HL-60 (cell line): ENCODE measurements around the gene LHX4.

Source experiments
- DNase-seq, 2 experiments: peaks; one replicate each; pipeline ENCODE4 v3.0.0-alpha.2; 2010 to 2020; ENCODE audit warnings: low read depth in 1 of 2, low spot score in 1 of 2
- H3K27ac ChIP-seq: fragments of 250-450 bp; sonication (Bioruptor Pico); replicated peaks from 2 replicates; pipeline ENCODE4 v1.5.1; 2020; ENCODE audit warnings: mild to moderate bottlenecking, moderate library complexity
- H3K27me3 ChIP-seq: fragments of 250-450 bp; sonication (Bioruptor Pico); 2 replicates; pipeline ENCODE4 v1.5.1; 2021; ENCODE audit warnings: mild to moderate bottlenecking, moderate library complexity; ENCODE audit not compliant: insufficient read depth, poor library complexity, severe bottlenecking
- H3K4me3 ChIP-seq: replicated peaks from 2 replicates; pipeline ENCODE4 v1.5.1; 2011; ENCODE audit warnings: mild to moderate bottlenecking, control low read depth, low read length; ENCODE audit not compliant: insufficient read depth
- GABPA ChIP-seq: IDR thresholded peaks from 2 replicates; pipeline ENCODE4 v1.6.1; 2012; ENCODE audit warnings: low read depth
- POLR2AphosphoS5 ChIP-seq: IDR thresholded peaks from 2 replicates; pipeline ENCODE4 v1.6.1; 2012; ENCODE audit warnings: low read depth
- SPI1 ChIP-seq: IDR thresholded peaks from 2 replicates; pipeline ENCODE4 v1.6.1; 2012; ENCODE audit warnings: low read depth, mild to moderate bottlenecking, borderline replicate concordance
- TF ChIP-seq, protein P1 (sequence below): IDR thresholded peaks from 2 replicates; pipeline ENCODE4 v1.6.1; 2012; ENCODE audit warnings: low read depth; ENCODE audit not compliant: insufficient replicate concordance
- TF ChIP-seq, protein P2 (sequence below): IDR thresholded peaks from one replicate; pipeline ENCODE4 v1.5.1; 2011; ENCODE audit warnings: low read length, control low read depth, inconsistent platforms; ENCODE audit not compliant: insufficient read depth

Gene LHX4

DNA sequence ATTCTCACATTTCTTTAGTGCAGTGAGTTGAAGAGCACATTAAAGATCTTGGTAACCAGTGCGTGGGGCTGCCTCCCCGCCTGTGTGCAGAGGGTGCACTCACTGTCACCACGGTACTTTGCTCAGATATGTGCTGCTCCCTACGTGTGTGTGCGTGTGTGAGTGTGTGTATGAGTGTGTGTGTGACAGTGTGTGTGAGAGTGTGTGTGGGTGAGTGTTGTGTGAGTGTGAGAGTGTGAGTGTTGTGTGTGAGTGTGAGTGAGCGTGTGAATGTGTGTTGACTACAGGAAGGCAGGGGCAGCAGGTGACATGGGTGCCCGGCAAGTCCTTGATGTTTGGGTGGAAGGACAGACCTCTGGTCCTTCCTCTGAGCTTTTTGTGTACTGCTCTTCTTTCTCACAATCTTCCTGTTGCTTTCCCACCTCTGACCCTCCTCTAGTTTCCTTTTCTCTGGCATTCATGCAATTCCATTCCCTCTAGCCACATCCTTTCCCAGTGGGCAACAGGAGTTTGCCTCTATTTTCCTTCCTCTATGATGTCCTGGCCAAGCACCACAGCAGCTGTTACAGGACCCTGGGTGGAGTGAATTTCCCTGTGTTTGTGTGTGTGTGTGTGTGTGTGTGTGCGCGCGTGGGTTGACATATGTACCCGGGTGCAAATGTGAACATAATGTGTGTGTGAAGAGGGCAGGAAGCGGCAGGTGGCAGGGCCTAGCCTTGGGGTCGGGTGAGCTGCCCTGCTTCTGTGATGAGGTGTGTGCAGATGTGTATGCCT is 19.8 kb downstream of the LHX4 start:
- no peak overlapping the region for H3K27ac ChIP-seq

DNA sequence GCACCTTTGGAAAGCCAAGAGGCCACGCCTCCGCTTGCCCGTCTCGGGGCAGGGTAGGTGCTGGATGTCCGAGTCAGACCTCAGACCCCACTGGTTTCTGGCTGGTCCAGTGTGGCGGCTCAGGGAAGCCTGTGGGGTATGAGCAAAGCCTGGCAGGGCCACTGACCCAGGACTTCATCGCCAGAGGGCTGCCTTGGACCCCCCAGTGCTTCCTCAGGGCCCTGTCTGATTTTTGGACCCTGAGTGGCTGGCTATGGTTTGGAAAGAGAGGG is 20.4 kb downstream of the LHX4 start:
- TF ChIP-seq POLR2AphosphoS5 (no peak), SPI1 (no peak), GABPA (no peak)
- TF ChIP-seq, protein P1, sequence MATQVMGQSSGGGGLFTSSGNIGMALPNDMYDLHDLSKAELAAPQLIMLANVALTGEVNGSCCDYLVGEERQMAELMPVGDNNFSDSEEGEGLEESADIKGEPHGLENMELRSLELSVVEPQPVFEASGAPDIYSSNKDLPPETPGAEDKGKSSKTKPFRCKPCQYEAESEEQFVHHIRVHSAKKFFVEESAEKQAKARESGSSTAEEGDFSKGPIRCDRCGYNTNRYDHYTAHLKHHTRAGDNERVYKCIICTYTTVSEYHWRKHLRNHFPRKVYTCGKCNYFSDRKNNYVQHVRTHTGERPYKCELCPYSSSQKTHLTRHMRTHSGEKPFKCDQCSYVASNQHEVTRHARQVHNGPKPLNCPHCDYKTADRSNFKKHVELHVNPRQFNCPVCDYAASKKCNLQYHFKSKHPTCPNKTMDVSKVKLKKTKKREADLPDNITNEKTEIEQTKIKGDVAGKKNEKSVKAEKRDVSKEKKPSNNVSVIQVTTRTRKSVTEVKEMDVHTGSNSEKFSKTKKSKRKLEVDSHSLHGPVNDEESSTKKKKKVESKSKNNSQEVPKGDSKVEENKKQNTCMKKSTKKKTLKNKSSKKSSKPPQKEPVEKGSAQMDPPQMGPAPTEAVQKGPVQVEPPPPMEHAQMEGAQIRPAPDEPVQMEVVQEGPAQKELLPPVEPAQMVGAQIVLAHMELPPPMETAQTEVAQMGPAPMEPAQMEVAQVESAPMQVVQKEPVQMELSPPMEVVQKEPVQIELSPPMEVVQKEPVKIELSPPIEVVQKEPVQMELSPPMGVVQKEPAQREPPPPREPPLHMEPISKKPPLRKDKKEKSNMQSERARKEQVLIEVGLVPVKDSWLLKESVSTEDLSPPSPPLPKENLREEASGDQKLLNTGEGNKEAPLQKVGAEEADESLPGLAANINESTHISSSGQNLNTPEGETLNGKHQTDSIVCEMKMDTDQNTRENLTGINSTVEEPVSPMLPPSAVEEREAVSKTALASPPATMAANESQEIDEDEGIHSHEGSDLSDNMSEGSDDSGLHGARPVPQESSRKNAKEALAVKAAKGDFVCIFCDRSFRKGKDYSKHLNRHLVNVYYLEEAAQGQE: no peak
- TF ChIP-seq, protein P2, sequence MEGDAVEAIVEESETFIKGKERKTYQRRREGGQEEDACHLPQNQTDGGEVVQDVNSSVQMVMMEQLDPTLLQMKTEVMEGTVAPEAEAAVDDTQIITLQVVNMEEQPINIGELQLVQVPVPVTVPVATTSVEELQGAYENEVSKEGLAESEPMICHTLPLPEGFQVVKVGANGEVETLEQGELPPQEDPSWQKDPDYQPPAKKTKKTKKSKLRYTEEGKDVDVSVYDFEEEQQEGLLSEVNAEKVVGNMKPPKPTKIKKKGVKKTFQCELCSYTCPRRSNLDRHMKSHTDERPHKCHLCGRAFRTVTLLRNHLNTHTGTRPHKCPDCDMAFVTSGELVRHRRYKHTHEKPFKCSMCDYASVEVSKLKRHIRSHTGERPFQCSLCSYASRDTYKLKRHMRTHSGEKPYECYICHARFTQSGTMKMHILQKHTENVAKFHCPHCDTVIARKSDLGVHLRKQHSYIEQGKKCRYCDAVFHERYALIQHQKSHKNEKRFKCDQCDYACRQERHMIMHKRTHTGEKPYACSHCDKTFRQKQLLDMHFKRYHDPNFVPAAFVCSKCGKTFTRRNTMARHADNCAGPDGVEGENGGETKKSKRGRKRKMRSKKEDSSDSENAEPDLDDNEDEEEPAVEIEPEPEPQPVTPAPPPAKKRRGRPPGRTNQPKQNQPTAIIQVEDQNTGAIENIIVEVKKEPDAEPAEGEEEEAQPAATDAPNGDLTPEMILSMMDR: no peak
- Histone ChIP-seq H3K4me3 (no peak overlapping the region), H3K27me3 (no peaks in the 10 kb centered on the region), H3K27ac (no peak overlapping the region)
- DNase-seq: no peak

More for the DNA sequence above, 19.8 kb downstream of the LHX4 start:
- DNase-seq: no peak
- H3K4me3 ChIP-seq: no peak overlapping the region
- no peak for TF ChIP-seq POLR2AphosphoS5
- no peak for TF ChIP-seq SPI1
- TF ChIP-seq, protein P2: no peak
- TF ChIP-seq, protein P1: no peak
- no peak for TF ChIP-seq GABPA
- H3K27me3 ChIP-seq: no peaks in the 10 kb centered on the region

DNA sequence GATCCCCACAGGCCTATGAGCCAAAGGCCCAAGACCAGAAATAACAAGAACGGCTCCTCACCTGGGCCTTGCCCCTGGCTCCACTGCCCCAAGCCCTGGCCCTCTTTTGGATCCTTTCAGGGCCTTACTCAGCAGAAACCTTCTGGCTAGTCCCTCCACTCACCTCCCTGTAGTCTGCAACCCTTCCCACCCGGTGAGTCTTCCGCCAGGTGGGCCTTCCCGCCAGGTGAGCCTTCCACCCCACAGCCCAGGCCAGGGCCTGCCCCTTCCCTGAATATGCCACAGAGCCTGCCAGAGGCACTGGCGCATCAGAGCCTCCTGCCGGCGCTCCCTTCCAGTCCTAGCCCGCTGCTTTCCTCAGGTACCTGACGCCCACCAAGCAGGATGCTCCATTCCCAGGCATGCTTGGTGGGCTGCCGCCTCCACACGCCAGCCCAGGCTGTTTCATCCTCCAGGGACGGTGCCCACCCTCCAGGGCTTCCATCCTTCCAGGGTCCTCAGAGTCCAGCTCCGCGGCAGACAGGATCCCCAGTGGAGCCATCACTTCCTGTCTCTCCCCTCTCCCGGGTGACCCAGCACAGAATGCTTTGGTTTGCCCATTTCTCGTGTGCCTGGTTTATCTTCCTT is 20.9 kb downstream of the LHX4 start:
- no peak overlapping the region for H3K4me3 ChIP-seq
- H3K27me3 ChIP-seq: no peaks in the 10 kb centered on the region
- H3K27ac ChIP-seq: no peak overlapping the region
- TF ChIP-seq, protein P1: no peak
- no peak for TF ChIP-seq GABPA
- no peak for TF ChIP-seq SPI1
- TF ChIP-seq, protein P2: no peak
- no peak for TF ChIP-seq POLR2AphosphoS5
- no peak for DNase-seq
